ENCODE measurements around the gene ZSWIM6. TPM values are rescaled to one million over a fixed set of nuclear protein-coding genes. Genes with fewer than 3 reads are reported as not detected.
A peak's percentile ranks its signal among the peaks of the same experiment; 100 is the strongest.

The ZSWIM6 gene
- polyA plus RNA-seq (ENCODE audit: insufficient read length in 12 of 12) = 10 to 100 TPM in 5 of 12 donors, 1 to 10 TPM in 6, not detected in 1; 6.4 to 16.5 (median 9.9) TPM
- long read RNA-seq, donor 1 = 0 reads
- long read RNA-seq, donor 2, full-length matches to known transcripts = 1 of 1 reads
- long read RNA-seq, donor 2, partial matches to known transcripts = 0 of 1 reads
- long read RNA-seq, donor 2, other reads (novel, unspliced or antisense) = 0 of 1 reads
- long read RNA-seq, donor 3 = 0 reads
- long read RNA-seq, donor 4 = 0 reads
- long read RNA-seq, donor 5 = 0 reads
- long read RNA-seq, donor 6 = 0 reads
- long read RNA-seq, donor 7 = 0 reads
- long read RNA-seq, donor 8 = 0 reads
- long read RNA-seq, donor 9 = 0 reads
- long read RNA-seq, donor 10 = 0 reads
- long read RNA-seq, donor 11 = 0 reads

DNA sequence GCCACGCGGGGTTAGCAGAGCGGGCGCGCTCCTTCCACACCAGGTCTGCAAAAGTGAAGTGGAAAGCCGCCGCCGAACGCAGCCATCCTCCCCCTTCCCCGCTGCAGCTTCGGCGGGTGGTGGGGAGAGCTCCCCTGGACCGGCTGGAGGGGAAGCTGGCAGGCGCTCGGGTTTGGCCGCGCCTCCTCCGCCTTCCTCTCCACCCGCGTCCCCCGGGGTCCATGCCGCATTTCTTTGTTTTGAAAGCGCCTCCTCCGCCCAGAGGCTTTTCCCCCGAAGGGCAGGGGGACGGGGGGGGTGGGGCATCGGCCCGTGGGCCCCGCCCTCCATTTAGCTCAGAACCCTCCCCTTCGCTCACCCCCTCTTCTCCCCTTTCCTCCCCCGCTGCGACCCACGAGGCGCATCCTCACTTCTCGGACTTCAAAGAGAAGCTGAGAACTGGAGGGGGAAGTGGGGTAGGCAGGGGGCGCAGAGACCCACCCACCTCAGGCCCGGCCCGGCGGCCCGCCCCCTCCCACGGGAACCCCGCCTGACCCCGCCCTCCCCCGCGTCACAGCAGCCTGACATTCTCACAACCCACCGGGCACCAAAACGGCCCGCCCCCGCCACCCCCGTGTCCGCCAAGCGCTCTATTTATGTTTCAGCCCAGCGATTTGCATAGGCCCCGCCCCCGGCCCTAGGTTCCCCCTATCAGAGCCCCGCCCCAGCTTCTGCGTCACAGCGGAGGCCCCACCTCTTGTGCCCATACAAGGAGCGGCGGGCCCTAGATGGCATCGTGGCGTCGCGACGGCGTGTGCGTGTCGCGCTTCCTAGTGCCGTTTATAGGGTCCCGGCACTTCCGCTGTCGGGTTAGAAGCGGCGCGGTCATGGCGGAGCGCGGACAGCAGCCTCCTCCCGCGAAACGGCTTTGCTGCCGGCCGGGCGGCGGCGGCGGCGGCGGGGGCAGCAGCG is at the start of gene ZSWIM6:
Gene ZSWIM6, plus strand, starts transcription at position 852 of the 951 bp plus-strand sequence. Its CDS starts 15 bp downstream, at position 867.
- DNase-seq = peak; percentile 99

DNA sequence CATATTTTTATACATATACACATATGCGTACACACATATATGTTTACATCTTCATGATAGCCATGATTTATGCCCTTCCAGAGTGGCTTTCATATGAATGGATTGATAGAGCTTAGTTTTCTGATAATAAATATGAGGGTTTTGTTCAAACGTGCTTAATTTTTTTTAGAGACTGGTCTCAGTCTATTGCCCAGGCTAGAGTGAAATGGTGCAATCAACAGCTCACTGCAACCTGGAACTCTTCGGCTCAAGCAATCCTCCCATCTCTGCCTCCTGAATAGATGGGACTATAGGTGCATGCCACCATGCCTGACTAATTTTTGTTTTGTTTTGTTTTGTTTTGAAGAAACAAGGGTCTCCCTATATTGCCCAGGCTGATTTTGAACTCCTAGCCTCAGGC is 48.6 kb upstream of the ZSWIM6 start:
- DNase-seq = no peak

GRCh38 chr5:61285531-61285930 is 46.5 kb upstream of the ZSWIM6 start:
- DNase-seq = no peak

DNA sequence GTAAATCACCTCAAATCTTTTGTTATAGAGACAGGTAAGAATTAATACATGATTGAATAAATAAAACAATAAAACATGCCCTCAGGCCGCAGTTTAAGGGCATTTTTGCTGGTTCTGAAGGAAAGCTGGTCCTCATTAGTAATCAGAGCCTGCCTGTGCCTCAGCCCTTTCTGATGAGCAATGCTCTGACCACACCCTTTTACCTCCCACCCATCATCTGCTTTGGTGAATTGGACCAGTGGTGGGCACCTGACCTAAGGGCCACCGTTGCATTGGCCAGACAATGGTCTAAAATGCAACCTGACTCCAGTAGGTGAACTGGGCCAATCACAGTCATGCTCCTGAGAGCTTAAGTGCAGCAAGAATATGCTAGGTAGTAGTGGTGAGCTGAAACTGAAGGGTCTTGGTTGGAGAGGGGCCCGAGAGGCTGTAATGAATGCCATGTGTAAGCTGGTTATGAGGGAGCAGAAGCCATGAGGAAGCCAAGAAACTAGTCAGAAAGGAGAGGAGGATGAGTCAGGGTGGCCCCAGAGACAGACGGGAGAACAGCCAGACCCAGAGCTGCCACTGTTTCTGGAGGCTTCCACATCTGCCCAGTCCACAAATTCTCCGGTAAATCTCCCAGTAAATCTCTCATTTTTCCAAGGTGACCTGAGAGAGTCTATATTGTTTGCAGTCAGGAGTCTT is 45.5 kb upstream of the ZSWIM6 start:
- no peak for DNase-seq

DNA sequence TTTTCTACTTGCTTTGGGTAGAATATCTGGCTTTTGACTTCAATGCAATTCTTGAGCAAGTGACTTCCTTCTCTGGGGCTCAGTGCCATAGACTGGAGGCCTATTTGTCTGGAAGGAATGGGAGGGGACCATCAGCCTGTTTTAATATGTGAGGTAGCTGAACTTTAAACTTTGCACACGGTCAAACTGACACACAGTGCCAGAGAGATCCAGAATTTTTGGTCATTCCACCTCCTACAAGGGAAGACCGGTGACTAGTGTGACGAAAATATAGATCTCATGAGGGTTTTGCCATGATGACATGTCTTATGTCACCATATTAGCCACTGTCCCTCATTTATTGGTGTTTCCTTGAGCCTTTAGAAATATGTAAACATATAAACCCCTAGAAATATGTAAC is 44.6 kb upstream of the ZSWIM6 start:
- DNase-seq = no peak

- DNase-seq = no peak
Measured at GRCh38 chr5:61289241-61289640, 42.8 kb upstream of the ZSWIM6 start.

DNA sequence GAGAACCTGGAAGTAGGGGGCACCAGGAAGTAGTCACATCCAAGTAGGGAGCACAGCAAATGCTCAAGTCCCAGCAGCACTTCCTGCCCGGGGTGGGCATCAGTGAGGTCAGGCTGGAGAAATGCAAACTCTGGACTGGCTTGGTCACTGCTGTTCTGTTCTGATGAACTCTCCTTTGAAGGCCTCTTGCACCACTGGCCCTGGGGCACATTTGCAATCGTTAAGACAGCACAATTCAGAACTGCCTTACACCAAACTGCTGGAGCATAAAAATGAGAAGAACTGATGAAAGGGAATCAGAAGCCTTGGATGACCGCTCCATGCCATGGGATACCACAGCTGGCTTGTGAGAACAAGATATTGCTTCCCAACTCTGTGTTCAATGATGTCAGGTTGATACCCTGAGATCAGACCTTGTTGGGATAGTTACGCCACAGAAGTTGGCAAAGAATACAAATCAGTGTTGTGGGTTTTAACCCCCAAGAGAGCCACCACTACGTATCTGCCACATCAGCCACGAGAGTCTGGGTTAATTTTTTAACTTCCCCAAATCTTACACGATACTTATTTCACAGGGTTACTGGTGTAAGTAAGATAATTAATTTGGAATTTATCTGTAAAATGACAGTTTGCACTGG is 42.3 kb upstream of the ZSWIM6 start:
- no peak for DNase-seq

GRCh38 chr5:61290791-61291210 is 41.3 kb upstream of the ZSWIM6 start:
- no peak for DNase-seq

DNA sequence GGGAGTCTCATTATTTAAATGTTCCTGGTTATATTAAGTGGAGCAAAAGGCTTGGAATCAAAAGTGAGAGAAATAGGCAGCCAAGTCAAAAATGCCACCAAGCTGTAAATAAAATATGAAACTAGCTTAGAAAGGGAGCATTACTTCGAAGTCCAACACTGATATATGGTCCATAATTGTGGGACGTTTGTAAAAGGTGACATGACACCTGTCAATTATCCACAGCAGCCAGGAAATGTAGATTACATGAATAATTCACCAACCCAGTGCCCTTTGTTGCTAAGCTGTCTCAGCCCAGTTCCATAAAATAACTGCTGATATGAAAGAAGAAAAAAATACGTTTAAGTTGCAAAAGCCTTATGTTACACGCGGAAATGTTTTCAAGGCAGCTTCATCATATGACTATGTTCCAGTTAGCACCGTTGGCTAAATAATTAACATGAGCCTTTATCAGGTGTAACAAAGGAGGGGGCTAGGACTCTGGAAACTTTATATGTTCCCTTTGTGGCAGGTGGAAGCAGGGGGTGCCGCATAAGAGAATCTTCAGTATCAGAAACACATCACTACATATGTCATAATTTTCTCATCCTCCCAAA is 39.9 kb upstream of the ZSWIM6 start:
- no peak for DNase-seq

DNA sequence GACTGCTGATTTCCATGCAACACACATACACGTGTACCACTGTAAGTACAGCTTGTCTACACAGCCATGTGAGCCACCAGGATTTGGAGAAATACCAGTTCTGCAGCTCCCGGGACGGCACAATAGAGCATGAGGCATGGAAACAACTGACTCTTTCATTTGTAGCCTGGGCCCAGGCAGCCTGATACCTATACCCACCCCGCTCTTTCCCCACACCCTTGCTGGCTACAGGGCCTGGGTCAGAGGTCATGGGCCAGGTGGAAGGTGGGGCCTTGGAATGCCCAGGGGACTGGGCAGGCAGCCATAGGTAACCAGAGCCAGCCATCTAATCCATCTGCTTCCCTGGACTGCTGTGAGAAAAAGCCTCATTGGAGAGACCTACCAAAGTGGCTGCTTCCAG is 39.0 kb upstream of the ZSWIM6 start:
- DNase-seq = no peak

DNA sequence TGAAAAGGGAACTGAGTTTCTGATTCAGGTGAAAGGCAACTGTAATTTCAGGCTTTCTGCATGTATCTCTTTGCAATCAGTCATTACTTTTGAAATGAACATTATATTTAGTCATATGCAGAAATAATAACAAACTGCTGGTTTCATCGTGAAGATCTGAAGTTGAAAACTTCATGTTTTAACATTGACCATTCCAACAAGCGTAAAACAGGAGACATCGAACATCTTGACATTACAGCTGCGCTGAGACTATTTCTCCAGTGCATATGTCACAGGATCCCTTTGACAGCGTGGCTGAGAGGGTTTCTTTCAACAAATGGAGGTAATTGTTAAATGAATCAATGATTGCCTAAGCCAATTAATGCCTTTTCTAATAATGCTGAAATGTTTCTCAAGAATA is 38.2 kb upstream of the ZSWIM6 start:
- DNase-seq = no peak

DNA sequence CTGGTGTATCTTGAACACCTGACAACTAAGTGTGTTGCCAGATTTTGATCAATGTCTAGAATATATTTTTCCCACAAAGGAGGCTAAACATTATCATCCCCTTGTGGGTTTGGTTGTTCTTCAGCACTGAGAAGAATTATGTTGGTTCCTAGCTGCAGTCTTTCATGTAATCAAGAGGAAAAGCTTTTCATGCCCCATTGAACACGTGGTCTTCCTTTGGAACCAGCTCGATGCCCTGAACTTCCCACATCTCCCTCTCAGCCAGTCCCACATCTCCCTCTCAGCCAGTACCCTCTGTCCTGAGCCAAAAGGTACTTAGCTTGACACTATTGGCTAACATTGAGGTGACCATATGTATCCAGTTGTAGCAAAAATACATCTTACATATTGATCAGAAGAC is 36.7 kb upstream of the ZSWIM6 start:
- no peak for DNase-seq

DNA sequence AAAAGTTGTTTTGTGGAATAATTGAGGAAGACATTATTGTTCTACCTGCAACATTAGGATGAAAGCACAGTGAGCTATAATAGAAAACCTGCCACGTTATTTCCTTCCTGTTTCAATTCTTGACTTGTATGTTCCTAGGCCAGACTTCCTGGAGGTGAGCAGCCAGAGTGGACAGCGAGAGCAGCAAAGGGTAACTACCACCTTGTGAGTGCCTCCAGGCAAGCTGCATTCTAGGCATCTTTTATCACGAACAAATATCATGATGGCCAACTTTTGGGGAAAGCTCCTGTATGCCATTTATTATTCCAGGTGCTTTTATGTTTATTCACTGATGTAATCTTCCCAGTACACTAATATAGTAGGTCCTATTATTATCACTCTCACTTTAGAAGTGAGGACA is 34.0 kb upstream of the ZSWIM6 start:
- DNase-seq = no peak

GRCh38 chr5:61298580-61298979 is 33.5 kb upstream of the ZSWIM6 start:
- no peak for DNase-seq

GRCh38 chr5:61299261-61299681 is 32.8 kb upstream of the ZSWIM6 start:
- no peak for DNase-seq

- peak; percentile 35 for DNase-seq
Measured at GRCh38 chr5:61301341-61302199, 30.5 kb upstream of the ZSWIM6 start.

- DNase-seq = no peak
Measured at GRCh38 chr5:61302200-61302563, 29.9 kb upstream of the ZSWIM6 start.

- DNase-seq = no peak
Measured at GRCh38 chr5:61303346-61303745, 28.7 kb upstream of the ZSWIM6 start.

DNA sequence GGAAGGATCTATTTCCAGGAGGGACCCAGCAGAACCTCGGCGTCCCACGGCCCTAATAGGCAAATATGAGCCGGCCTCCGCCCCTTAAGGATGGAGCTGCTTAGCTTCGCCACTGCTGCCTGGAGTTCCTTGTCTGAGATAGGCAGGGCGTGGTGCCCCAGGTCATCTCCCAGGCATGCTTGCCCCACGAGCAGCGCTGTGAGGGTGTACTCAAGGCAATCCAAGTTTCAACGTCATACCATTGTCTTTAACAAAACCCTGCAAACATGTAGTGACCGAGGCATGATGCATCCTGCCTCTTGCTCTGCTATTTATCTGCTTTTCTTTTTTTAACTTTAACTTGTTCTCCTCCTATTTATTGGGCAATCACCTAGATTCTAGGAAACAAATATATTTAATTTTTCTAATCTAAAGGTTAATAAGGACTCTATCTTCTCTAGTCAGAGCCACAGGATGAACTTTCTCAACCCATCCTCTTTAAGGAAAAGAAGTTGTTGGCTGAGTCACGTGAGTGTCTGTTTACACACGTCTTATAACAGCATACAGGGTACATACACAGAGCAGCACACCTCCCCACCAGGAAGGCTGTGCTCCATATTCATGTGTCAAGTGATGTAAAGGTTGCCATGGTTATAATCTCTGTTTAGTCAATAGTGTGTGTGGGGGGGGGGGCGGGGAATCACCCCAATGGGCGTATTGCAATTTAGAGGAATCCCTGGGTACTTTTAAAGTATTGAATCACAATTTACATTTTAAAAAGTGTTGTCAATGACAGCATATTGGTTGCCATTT is 27.3 kb upstream of the ZSWIM6 start:
- no peak for DNase-seq

All from muscle of arm (tissue), 14 donors.